ENCODE results near the gene SUSD2. TPM values are rescaled to one million over a fixed set of nuclear protein-coding genes. Genes with fewer than 3 reads are reported as not detected.

The SUSD2 gene
- total RNA-seq, 3 donors from 2014 or later, result 0.80 to 7.9 (median 5.6) TPM

- H3K27ac ChIP-seq, result peak overlapping the region; percentile 89 to 93
- H3K4me3 ChIP-seq, result peak overlapping the region in 1 of 3 donors; percentile 29
- H3K9me3 ChIP-seq, result no peaks in the 10 kb centered on the region
- H3K27me3 ChIP-seq, result no peaks in the 10 kb centered on the region
- peaks cover 26 to 40% of the 10 kb centered on the region in 2 donors for H3K4me1 ChIP-seq
- H3K36me3 ChIP-seq, result no peaks in the 10 kb centered on the region
- intact Hi-C loops (cut with DNase I; ENCODE audit: low total_unique reads), result no loop called here
- no peak for TF ChIP-seq CTCF (IDR thresholded peaks at IDR 0.05)
- peak in 1 of 3 donors; percentile 0 for TF ChIP-seq POLR2AphosphoS5 (IDR thresholded peaks at IDR 0.05)
- TF ChIP-seq POLR2A (IDR thresholded peaks at IDR 0.05), result no peak
- no peak for DNase-seq (ENCODE audit: low spot score in 2 of 2)
These were observed 34.4 kb upstream of the SUSD2 start for GRCh38 chr22:24146791-24147353.

GRCh38 chr22:24147666-24148065, 33.6 kb upstream of the SUSD2 start:
- no peaks in the 10 kb centered on the region for H3K27me3 ChIP-seq
- DNase-seq (ENCODE audit: low spot score in 2 of 2), result no peak
- H3K4me3 ChIP-seq, result no peak overlapping the region
- intact Hi-C loops (cut with DNase I; ENCODE audit: low total_unique reads), result no loop called here
- peak overlapping the region; percentile 89 to 93 for H3K27ac ChIP-seq
- H3K36me3 ChIP-seq, result no peaks in the 10 kb centered on the region
- TF ChIP-seq POLR2AphosphoS5 (IDR thresholded peaks at IDR 0.05) (no peak), CTCF (IDR thresholded peaks at IDR 0.05) (no peak), POLR2A (IDR thresholded peaks at IDR 0.05) (no peak)
- peaks cover 26 to 40% of the 10 kb centered on the region in 2 donors for H3K4me1 ChIP-seq
- no peaks in the 10 kb centered on the region for H3K9me3 ChIP-seq

- no peaks in the 10 kb centered on the region for H3K9me3 ChIP-seq
- TF ChIP-seq CTCF (IDR thresholded peaks at IDR 0.05), result no peak
- no peak for TF ChIP-seq POLR2A (IDR thresholded peaks at IDR 0.05)
- no peak for TF ChIP-seq POLR2AphosphoS5 (IDR thresholded peaks at IDR 0.05)
- peaks cover 26 to 40% of the 10 kb centered on the region in 2 donors for H3K4me1 ChIP-seq
- H3K4me3 ChIP-seq, result no peak overlapping the region
- peak overlapping the region; percentile 89 to 93 for H3K27ac ChIP-seq
- no peak for DNase-seq (ENCODE audit: low spot score in 2 of 2)
- H3K27me3 ChIP-seq, result no peaks in the 10 kb centered on the region
- no peaks in the 10 kb centered on the region for H3K36me3 ChIP-seq
- intact Hi-C loops (cut with DNase I; ENCODE audit: low total_unique reads), result no loop called here
These were observed 32.8 kb upstream of the SUSD2 start for GRCh38 chr22:24148266-24149197.

GRCh38 chr22:24149198-24149590, 32.1 kb upstream of the SUSD2 start:
- Histone ChIP-seq H3K4me3 (no peak overlapping the region), H3K36me3 (no peaks in the 10 kb centered on the region), H3K4me1 (peaks cover 26 to 38% of the 10 kb centered on the region in 2 donors), H3K27ac (peak overlapping the region in 1 of 2 donors; percentile 93), H3K27me3 (no peaks in the 10 kb centered on the region), H3K9me3 (no peaks in the 10 kb centered on the region)
- TF ChIP-seq POLR2A (IDR thresholded peaks at IDR 0.05) (no peak), POLR2AphosphoS5 (IDR thresholded peaks at IDR 0.05) (no peak), CTCF (IDR thresholded peaks at IDR 0.05) (no peak)
- no peak for DNase-seq (ENCODE audit: low spot score in 2 of 2)
- intact Hi-C loops (cut with DNase I; ENCODE audit: low total_unique reads), result no loop called here

GRCh38 chr22:24153353-24153752, 27.9 kb upstream of the SUSD2 start:
- TF ChIP-seq CTCF (IDR thresholded peaks at IDR 0.05) (no peak), POLR2AphosphoS5 (IDR thresholded peaks at IDR 0.05) (no peak), POLR2A (IDR thresholded peaks at IDR 0.05) (no peak)
- DNase-seq (ENCODE audit: low spot score in 2 of 2), result no peak
- no peaks in the 10 kb centered on the region for H3K9me3 ChIP-seq
- H3K27me3 ChIP-seq, result no peaks in the 10 kb centered on the region
- no peaks in the 10 kb centered on the region for H3K36me3 ChIP-seq
- no peak overlapping the region for H3K4me3 ChIP-seq
- peaks cover 3 to 10% of the 10 kb centered on the region in 2 donors for H3K4me1 ChIP-seq
- intact Hi-C loops (cut with DNase I; ENCODE audit: low total_unique reads), result no loop called here
- peak overlapping the region in 1 of 2 donors; percentile 40 for H3K27ac ChIP-seq
